ENCODE results near the gene TOX2.

Gene TOX2

DNA sequence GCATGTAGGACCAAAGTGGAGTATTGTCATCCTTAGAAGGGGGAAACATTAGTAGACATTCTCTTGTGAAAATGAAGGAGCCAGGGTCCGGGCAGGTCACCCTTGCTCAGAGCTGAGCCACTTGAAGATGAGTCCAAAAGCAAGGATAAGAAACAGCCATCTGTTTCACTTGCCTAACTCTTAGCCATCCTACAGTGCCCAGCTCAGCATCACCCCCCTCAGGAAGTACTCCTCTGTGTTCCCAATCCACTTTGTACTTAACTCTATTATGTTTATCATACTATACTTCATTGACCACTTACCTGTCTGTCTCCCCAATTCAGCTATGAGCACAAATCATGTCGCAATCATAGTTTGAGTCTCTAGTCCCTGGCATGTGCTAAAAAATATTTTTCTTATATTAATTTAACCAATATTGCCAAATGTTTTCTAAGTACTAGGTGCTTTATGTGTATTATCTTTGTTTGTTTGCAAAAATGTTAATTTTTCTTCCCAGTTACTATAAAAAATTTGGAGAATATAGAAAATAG lies 8.1 kb upstream of the TOX2 start:
- no peak overlapping the region for H3K27ac ChIP-seq
- TF ChIP-seq ZFX (IDR thresholded peaks at IDR 0.05; ENCODE audit: borderline replicate concordance): no peak
- TF ChIP-seq, protein P1, sequence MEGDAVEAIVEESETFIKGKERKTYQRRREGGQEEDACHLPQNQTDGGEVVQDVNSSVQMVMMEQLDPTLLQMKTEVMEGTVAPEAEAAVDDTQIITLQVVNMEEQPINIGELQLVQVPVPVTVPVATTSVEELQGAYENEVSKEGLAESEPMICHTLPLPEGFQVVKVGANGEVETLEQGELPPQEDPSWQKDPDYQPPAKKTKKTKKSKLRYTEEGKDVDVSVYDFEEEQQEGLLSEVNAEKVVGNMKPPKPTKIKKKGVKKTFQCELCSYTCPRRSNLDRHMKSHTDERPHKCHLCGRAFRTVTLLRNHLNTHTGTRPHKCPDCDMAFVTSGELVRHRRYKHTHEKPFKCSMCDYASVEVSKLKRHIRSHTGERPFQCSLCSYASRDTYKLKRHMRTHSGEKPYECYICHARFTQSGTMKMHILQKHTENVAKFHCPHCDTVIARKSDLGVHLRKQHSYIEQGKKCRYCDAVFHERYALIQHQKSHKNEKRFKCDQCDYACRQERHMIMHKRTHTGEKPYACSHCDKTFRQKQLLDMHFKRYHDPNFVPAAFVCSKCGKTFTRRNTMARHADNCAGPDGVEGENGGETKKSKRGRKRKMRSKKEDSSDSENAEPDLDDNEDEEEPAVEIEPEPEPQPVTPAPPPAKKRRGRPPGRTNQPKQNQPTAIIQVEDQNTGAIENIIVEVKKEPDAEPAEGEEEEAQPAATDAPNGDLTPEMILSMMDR (IDR thresholded peaks at IDR 0.05): no peak

- no peak for TF ChIP-seq ZFX (IDR thresholded peaks at IDR 0.05; ENCODE audit: borderline replicate concordance)
- TF ChIP-seq, protein P1 (IDR thresholded peaks at IDR 0.05): no peak
- no peak overlapping the region for H3K27ac ChIP-seq
Observed at GRCh38 chr20:43909211-43909610, 5.4 kb upstream of the TOX2 start.

DNA sequence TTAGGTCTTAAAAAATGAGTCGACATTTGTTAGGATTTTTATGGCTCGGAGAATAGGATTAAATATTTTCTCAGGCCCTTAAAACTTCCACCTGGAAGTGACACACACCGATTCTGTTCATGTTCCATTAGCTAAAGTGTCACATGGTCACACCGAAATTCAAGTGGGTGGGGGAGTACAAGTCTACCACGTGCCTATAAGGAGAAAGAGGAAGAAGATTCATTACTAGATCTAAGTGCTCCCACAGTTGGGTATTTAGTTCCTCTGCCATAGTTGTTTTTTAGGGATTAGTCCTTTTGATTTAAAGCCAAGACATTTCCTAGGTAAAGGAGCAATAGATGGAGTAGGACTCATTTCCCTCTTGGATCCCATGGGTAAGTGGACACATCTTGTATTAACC lies 4.9 kb upstream of the TOX2 start:
- no peak overlapping the region for H3K27ac ChIP-seq

DNA sequence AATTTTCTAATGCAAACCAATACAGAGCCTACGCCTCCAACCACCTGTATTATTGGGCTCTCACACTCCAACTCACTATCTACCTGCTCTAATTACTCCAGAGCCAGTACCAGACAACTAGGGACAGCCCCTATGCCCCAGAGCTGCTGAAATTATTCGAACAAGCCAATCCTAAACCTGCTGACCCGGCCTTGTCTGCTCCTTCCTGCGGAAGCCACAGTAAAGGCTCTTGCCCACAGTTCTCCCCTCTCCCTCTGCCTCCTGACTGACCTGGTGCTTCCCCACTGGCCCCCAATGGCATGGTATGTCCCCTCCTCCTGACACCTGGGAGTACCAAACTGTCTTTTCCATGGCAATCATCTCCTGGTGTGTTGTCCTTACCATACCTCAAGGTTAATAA lies 4.1 kb upstream of the TOX2 start:
- no peak for TF ChIP-seq ZFX (IDR thresholded peaks at IDR 0.05; ENCODE audit: borderline replicate concordance)
- TF ChIP-seq, protein P1 (IDR thresholded peaks at IDR 0.05): no peak
- H3K27ac ChIP-seq: no peak overlapping the region

More for the DNA sequence above, 4.9 kb upstream of the TOX2 start:
- TF ChIP-seq ZFX (IDR thresholded peaks at IDR 0.05; ENCODE audit: borderline replicate concordance): no peak
- TF ChIP-seq, protein P1 (IDR thresholded peaks at IDR 0.05): no peak

GRCh38 chr20:43911066-43911465 lies 3.6 kb upstream of the TOX2 start:
- H3K27ac ChIP-seq: no peak overlapping the region
- TF ChIP-seq ZFX (IDR thresholded peaks at IDR 0.05; ENCODE audit: borderline replicate concordance): no peak
- TF ChIP-seq, protein P1 (IDR thresholded peaks at IDR 0.05): no peak

DNA sequence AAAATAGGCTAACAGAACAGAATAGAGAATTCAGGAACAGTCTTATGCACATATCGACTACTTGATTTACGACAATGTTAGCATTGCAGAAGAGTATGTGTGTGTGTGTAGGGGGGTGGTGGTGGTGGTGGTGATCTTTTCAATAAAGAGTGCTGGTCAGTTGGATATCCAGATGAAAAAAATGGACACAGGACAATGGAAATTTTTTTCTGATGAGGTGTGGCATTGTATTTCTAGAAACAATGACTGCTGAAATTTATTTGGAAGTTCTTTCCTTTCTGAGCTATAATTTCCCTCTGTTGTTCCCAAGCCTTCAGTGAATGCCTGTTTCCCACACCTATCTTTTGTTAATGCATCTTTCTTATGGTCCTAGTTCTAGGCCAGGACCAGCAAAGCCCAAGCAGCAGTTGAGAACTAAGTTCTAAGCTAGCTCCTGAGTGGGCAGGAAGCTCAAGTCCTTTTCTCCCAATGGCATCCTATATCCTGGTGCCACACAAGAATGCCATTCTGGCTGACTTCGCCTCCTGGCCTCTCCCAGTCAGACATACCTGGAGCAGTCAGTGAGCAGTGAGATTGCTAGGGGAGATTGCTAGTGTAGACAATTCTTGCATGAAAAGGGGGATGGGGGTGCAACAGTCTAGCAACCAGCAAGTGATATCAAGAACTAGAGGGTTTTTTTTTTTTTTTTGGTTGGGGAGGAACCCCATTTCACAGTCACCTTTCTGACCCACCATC lies 1.2 kb upstream of the TOX2 start:
- H3K27ac ChIP-seq: no peak overlapping the region
- TF ChIP-seq, protein P1 (IDR thresholded peaks at IDR 0.05): no peak
- no peak for TF ChIP-seq ZFX (IDR thresholded peaks at IDR 0.05; ENCODE audit: borderline replicate concordance)

All from 22Rv1 (cell line).